Tibial nerve (tissue), 3 donors: Measurements from ENCODE around the gene CORO2B.

Experiments used
- POLR2A ChIP-seq, 2 donors: fragments of 450-650 bp; IDR thresholded peaks; one replicate each; pipeline ENCODE4 v1.6.1; 2017; ENCODE audit warnings: antibody characterized with exemption in 2 of 2, mild to moderate bottlenecking in 2 of 2, moderate library complexity in 2 of 2
- TF ChIP-seq, protein P1 (sequence below), 5 experiments: fragments of 200-600 bp in 3 of 5; fragments of 450-650 bp in 2 of 5; sonication (generic) in 3 of 5; IDR thresholded peaks; one replicate each; pipeline ENCODE4 v1.5.1; 2016 to 2019; ENCODE audit warnings: antibody characterized with exemption in 5 of 5, mild to moderate bottlenecking in 3 of 5, moderate library complexity in 2 of 5

DNA sequence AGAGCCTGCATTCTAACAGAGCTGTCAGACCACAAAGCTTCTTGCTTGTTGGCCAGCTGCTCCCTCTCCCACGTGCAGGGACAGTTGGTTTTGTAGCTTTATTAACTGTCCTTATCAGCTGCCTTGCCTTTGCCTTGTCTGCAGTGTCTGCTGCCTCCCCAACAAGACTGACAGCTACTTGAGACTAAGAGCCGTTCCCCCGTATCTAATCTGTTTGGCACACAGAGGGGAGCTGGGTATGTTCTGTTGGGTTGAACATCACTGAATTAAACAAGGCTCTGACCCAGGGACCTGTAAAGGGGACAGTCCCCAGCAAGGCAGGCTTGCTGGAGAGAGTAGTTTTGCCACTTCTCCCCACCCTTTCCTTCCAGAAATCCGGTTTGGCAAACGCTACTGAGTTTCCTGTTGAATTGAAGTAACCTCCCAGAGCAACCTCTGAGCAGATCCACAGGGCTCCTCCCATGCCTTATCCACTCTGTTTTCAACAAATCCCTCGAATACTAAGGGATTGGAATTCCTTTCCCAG, 125.8 kb downstream of the CORO2B start:
- no peak for TF ChIP-seq POLR2A (IDR thresholded peaks at IDR 0.05)
- TF ChIP-seq, protein P1, sequence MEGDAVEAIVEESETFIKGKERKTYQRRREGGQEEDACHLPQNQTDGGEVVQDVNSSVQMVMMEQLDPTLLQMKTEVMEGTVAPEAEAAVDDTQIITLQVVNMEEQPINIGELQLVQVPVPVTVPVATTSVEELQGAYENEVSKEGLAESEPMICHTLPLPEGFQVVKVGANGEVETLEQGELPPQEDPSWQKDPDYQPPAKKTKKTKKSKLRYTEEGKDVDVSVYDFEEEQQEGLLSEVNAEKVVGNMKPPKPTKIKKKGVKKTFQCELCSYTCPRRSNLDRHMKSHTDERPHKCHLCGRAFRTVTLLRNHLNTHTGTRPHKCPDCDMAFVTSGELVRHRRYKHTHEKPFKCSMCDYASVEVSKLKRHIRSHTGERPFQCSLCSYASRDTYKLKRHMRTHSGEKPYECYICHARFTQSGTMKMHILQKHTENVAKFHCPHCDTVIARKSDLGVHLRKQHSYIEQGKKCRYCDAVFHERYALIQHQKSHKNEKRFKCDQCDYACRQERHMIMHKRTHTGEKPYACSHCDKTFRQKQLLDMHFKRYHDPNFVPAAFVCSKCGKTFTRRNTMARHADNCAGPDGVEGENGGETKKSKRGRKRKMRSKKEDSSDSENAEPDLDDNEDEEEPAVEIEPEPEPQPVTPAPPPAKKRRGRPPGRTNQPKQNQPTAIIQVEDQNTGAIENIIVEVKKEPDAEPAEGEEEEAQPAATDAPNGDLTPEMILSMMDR (IDR thresholded peaks at IDR 0.05), result no peak
